NCI-H748 (cell line): ENCODE measurements around the gene USP33.
"Not testable (repeated sequence)": the region's sequence is repeated elsewhere in the genome, so short reads cannot be mapped to it uniquely, and the experiment has no call there.

Source experiments
- DNase-seq: peaks from one replicate; lab custom pipeline; 2025; ENCODE audit not compliant: unreplicated experiment; lab: John Stamatoyannopoulos, UW

USP33 gene

GRCh38 chr1:77673030-77673429, 86.6 kb downstream of the USP33 start:
- no peak for DNase-seq

- DNase-seq: no peak
These were observed 87.3 kb downstream of the USP33 start for GRCh38 chr1:77672374-77672773.

GRCh38 chr1:77671836-77672235, 87.8 kb downstream of the USP33 start:
- no peak for DNase-seq

DNA sequence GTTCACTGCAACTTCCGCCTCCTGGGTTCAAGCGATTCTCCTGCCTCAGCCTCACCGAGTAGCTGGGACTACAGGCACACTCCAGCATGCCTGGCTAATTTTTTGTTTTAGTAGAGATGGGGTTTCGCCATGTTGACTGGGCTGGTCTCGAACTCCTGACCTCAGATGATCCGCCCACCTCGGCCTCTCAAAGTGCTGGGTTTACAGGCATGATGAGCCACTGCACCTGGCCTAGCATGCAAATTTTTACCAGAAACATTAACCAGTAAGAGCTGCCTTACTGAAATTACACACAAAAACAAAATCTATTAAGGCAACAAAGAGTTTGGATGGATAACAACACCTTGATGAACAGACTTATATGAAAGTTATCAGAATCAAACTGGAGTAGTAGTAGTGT, 89.3 kb downstream of the USP33 start:
- no peak for DNase-seq

- DNase-seq: no peak
These were observed 90.7 kb downstream of the USP33 start for GRCh38 chr1:77668924-77669449.

DNA sequence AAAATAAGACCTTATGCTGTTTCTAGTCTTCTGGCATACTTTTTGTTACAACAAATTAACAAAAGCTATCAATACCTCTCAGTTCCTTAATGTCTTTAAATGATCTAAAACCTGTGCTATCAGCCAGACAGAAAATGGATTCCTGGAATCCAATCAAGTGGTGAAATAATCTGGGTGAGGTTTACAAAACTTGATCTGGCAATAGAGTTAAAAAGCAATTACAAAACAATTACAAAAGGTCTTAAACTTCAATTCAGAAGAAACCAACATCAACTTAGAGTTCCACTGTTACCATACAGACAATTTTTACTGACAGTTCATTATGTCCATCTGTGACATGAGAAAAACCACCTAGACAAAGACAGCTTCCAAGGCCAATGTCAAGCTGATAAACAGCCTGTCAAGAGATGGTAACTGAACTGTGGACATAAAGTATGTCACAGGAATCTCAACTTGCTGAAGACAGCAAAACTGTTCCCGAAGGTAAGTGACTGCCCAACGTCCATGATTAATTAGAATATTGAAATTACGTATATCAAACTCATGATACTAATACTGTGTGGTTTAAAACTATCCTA, 94.6 kb downstream of the USP33 start:
- no peak for DNase-seq

DNA sequence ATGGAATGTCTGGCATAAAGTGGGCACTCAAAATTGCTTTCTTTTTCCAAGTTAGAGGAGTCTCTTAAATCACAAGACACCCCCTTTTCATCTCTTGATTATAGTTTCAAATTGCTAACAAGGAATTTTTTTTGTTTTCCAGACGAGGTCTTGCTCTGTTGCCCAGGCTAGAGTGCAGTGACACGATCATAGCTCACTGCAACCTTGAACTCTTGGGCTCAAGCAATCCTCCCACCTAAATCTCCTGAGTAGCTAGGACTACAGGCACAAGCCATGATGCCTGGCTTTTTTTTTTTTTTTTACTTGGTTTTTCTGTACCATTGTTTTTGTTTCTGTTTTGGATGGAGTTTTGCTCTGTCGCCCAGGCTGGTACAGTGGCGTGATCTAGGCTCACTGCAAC, 98.0 kb downstream of the USP33 start:
- no peak for DNase-seq

DNA sequence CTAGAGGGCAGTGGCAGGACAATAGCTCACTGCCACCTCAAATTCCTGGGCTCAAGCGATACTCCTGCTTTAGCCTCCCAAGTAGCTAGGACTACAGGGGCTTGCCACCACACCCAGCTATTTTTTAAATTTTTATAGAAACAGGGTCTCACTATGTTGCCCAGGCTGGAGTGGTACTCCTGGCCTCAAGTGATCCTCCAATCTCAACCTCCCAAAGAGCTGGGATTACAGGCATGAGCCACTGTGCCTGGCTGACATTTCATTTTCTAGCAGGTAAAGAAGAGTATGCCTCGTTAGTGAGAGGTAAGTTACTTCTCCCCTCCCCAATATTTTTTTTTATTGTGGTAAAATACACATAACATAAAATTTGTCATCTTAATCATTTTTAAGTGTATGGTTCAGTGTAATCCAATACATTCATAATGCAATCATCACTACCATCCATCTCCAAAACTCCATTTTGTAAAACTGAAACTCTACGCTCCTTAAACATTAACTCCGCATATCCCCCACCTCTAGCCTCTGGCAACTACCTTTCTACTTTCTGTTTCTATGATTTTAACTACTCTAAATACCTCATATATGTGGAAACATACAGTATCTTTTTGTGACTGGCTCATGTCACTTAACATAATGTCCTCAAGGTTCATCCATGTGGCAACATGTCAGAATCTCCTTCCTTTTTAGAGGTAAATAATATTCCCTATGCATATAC, 99.6 kb downstream of the USP33 start:
- no peak for DNase-seq

GRCh38 chr1:77658271-77658670, 101.4 kb downstream of the USP33 start:
- no peak for DNase-seq

- DNase-seq: peak; percentile 86
These were observed 104.1 kb downstream of the USP33 start for GRCh38 chr1:77655431-77655974.

- no peak for DNase-seq
These were observed 106.6 kb downstream of the USP33 start for GRCh38 chr1:77652970-77653516.

DNA sequence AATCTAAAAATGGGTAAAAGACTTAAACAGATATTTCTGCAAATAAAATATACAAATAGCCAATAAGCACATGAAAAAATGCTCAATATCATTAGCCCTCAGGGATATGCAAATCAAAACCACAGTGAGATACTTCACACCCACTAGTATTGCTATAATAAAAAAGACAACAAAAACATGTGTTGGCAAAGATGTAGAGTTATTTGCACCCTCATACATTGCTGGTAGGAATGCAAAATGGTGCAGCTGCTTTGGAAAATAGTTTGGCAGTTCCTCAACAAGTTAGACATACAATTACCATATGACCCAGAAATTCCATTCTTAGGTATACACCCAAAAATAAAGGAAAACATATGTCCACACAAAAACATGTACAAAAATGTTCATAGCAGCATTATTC, 107.4 kb downstream of the USP33 start:
- DNase-seq: no peak

DNA sequence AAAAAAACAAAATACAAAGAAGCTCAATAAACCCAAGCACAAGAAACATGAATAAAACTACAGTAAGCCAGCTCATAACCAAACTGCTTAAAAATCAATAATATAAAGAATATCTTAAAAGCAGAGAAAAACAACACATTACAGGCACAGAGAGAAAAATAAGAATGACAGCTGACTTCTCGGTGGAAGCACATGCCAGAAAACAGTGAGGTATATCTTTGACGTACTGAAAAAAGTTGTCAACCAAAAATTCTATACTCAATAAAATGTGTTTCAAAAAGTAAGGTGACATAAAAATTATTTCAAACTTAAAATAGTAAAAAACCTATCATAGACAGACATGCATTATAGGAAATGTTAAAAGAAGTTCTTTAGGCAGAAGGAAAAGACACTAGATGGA, 110.5 kb downstream of the USP33 start:
- DNase-seq: no peak

DNA sequence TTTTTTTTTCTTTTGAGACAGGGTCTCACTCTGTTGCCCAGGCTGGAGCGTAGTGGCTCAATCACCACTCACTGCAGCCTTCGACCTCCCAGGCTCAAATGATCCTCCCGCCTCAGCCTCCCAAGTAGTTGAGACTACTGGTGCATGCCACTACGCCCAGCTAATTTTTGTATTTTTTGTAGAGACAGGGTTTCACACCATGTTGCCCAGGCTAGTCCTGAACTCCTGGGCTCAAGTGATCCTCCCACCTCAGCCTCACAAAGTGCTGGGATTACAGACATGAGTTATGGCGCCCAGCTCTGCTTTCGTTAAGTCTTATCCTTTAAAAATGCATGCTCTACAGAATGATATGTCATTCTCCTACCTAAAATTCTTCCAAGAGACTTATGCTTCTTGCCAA, 113.4 kb downstream of the USP33 start:
- DNase-seq: not testable (repeated sequence)
